DMS153 treated with DMSO at 0.1 percent for 48 hours (cell line): ENCODE data around the gene RGPD3.
"Not testable (repeated sequence)": the region's sequence is repeated elsewhere in the genome, so short reads cannot be mapped to it uniquely, and the experiment has no call there.

Source experiments
- DNase-seq: peaks from one replicate; lab custom pipeline; 2025; ENCODE audit not compliant: unreplicated experiment; lab: John Stamatoyannopoulos, UW

The RGPD3 gene

GRCh38 chr2:106468107-106468506, at the start of gene RGPD3:
Gene RGPD3, minus strand, starts transcription at chr2:106468413. Its CDS starts 125 bp downstream, at chr2:106468288.
- DNase-seq: not testable (repeated sequence)

GRCh38 chr2:106517329-106517728, 49.1 kb upstream of the RGPD3 start:
- no peak for DNase-seq

GRCh38 chr2:106516864-106517263, 48.7 kb upstream of the RGPD3 start:
- DNase-seq: no peak

GRCh38 chr2:106516436-106516835, 48.2 kb upstream of the RGPD3 start:
- no peak for DNase-seq

GRCh38 chr2:106514827-106515226, 46.6 kb upstream of the RGPD3 start:
- not testable (repeated sequence) for DNase-seq

- not testable (repeated sequence) for DNase-seq
Observed at GRCh38 chr2:106513391-106513790, 45.2 kb upstream of the RGPD3 start.

- DNase-seq: not testable (repeated sequence)
Observed at GRCh38 chr2:106511934-106512333, 43.7 kb upstream of the RGPD3 start.

GRCh38 chr2:106511476-106511901, 43.3 kb upstream of the RGPD3 start:
- not testable (repeated sequence) for DNase-seq

GRCh38 chr2:106510791-106511190, 42.6 kb upstream of the RGPD3 start:
- not testable (repeated sequence) for DNase-seq

- not testable (repeated sequence) for DNase-seq
Observed at GRCh38 chr2:106509374-106509770, 41.2 kb upstream of the RGPD3 start.

GRCh38 chr2:106508660-106509373, 40.6 kb upstream of the RGPD3 start:
- DNase-seq: not testable (repeated sequence)

- not testable (repeated sequence) for DNase-seq
Observed at GRCh38 chr2:106506002-106506687, 37.9 kb upstream of the RGPD3 start.

- DNase-seq: not testable (repeated sequence)
Observed at GRCh38 chr2:106504787-106505186, 36.6 kb upstream of the RGPD3 start.

GRCh38 chr2:106504192-106504591, 36.0 kb upstream of the RGPD3 start:
- DNase-seq: not testable (repeated sequence)

- not testable (repeated sequence) for DNase-seq
Observed at GRCh38 chr2:106502351-106502750, 34.1 kb upstream of the RGPD3 start.

- not testable (repeated sequence) for DNase-seq
Observed at GRCh38 chr2:106500350-106500749, 32.1 kb upstream of the RGPD3 start.

GRCh38 chr2:106498549-106498948, 30.3 kb upstream of the RGPD3 start:
- DNase-seq: not testable (repeated sequence)

GRCh38 chr2:106492913-106493312, 24.7 kb upstream of the RGPD3 start:
- DNase-seq: not testable (repeated sequence)

GRCh38 chr2:106492399-106492798, 24.2 kb upstream of the RGPD3 start:
- DNase-seq: not testable (repeated sequence)

GRCh38 chr2:106489701-106490100, 21.5 kb upstream of the RGPD3 start:
- DNase-seq: not testable (repeated sequence)

GRCh38 chr2:106487386-106488191, 19.4 kb upstream of the RGPD3 start:
- DNase-seq: not testable (repeated sequence)
